GM12892 (cell line): ENCODE measurements around the gene EEF1AKMT4.

Experiments used
- POLR2A ChIP-seq: IDR thresholded peaks from 2 replicates; pipeline ENCODE4 v1.6.1; 2011; ENCODE audit warnings: low read depth, low read length, control low read depth
- POLR2AphosphoS5 ChIP-seq: IDR thresholded peaks from 2 replicates; pipeline ENCODE4 v1.6.1; 2011; ENCODE audit warnings: low read depth, low read length, control low read depth
- TAF1 ChIP-seq: IDR thresholded peaks from 2 replicates; pipeline ENCODE4 v1.6.1; 2011; ENCODE audit warnings: low read depth, mild to moderate bottlenecking, control low read depth, low read length, borderline replicate concordance

DNA sequence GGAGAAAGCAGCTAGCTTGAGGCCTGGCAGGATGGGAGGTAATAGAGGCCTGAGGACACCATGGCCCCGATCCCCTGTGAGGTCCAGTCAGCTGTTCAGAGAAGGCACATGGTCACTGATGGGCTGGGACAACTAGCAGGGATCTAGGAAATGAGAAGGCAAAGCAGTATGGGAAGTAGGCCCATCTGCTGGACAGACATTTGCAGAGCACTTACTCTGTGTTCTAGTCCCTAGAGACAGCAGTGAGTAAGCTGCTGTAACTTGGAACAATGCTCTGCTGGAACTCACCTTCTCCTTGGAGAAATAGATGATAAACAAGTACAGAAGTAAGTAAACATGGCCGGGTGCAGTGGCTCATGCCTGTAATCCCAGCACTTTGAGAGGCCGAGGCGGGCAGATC, 33.5 kb downstream of the EEF1AKMT4 start:
- TF ChIP-seq POLR2A, result no peak
- no peak for TF ChIP-seq POLR2AphosphoS5
- TF ChIP-seq TAF1, result no peak
